ENCODE data around the gene ERBB2. TPM values are rescaled to one million over a fixed set of nuclear protein-coding genes. Genes with fewer than 3 reads are reported as not detected.

ERBB2 gene
- total and polyA plus RNA-seq, 2 experiments from 2014 or later = 46.2 to 196 TPM

GRCh38 chr17:39744836-39745215 lies 45.0 kb downstream of the ERBB2 start:
- Mint-ChIP-seq H3K27me3 (ENCODE audit: insufficient read depth, low read depth, poor library complexity) (peaks cover 12% of the 10 kb centered on the region), H3K36me3 (ENCODE audit: low read depth) (peaks cover 38% of the 10 kb centered on the region), H3K4me1 (peaks cover 18% of the 10 kb centered on the region), H3K27ac (no peak overlapping the region), H3K4me3 (no peak overlapping the region), H3K9me3 (no peaks in the 10 kb centered on the region)
- DNase-seq (ENCODE audit: low spot score) (no peak), ATAC-seq (no peak)
- Histone ChIP-seq H3K27me3 (ENCODE audit: insufficient read depth) (no peaks in the 10 kb centered on the region), H3K4me3 (no peak overlapping the region), H3K27ac (ENCODE audit: low read depth) (no peak overlapping the region), H3K4me2 (no peak overlapping the region), H2AFZ (no peak overlapping the region), H3K79me2 (replicated peaks; ENCODE audit: insufficient read depth) (peaks cover 18% of the 10 kb centered on the region), H4K20me1 (replicated peaks; ENCODE audit: insufficient read depth) (no peaks in the 10 kb centered on the region), H3K9me2 (ENCODE audit: insufficient read depth) (no peaks in the 10 kb centered on the region), H3F3A (replicated peaks; ENCODE audit: low read depth) (peaks cover 13% of the 10 kb centered on the region), H3K36me3 (ENCODE audit: insufficient read depth) (no peaks in the 10 kb centered on the region), H3K4me1 (ENCODE audit: insufficient read depth) (peaks cover 16% of the 10 kb centered on the region)
- TF ChIP-seq REST (IDR thresholded peaks at IDR 0.05; ENCODE audit: unreplicated experiment) = no peak
- TF ChIP-seq EZH2 (IDR thresholded peaks at IDR 0.05; ENCODE audit: low read depth, unreplicated experiment) = no peak
- TF ChIP-seq CREB1 (CRISPR knock-in tag; IDR thresholded peaks at IDR 0.05; ENCODE audit: low read depth) = no peak
- TF ChIP-seq ZNF114 (CRISPR knock-in tag; IDR thresholded peaks at IDR 0.05) = no peak
- no peak for TF ChIP-seq ETS1 (IDR thresholded peaks at IDR 0.05)
- no peak for TF ChIP-seq NANOG (IDR thresholded peaks at IDR 0.05; ENCODE audit: borderline replicate concordance)
- no peak for TF ChIP-seq JUNB (IDR thresholded peaks at IDR 0.05; ENCODE audit: unreplicated experiment)
- TF ChIP-seq STAT1 (IDR thresholded peaks at IDR 0.05; ENCODE audit: unreplicated experiment) = no peak
- no peak for TF ChIP-seq ZNF462 (CRISPR knock-in tag; IDR thresholded peaks at IDR 0.05)
- no peak for TF ChIP-seq EZH2phosphoT487 (IDR thresholded peaks at IDR 0.05; ENCODE audit: unreplicated experiment)
- no peak for TF ChIP-seq POLR2AphosphoS5 (IDR thresholded peaks at IDR 0.05; ENCODE audit: low read depth)

Data from GM23338 (cell line).